DMS53 treated with DMSO at 0.1 percent for 48 hours (cell line): ENCODE measurements around the gene B3GALT6.
"Not testable (repeated sequence)": the region's sequence is repeated elsewhere in the genome, so short reads cannot be mapped to it uniquely, and the experiment has no call there.

ENCODE experiments used
- DNase-seq: peaks from one replicate; lab custom pipeline; 2025; ENCODE audit not compliant: unreplicated experiment; lab: John Stamatoyannopoulos, UW

The B3GALT6 gene

DNA sequence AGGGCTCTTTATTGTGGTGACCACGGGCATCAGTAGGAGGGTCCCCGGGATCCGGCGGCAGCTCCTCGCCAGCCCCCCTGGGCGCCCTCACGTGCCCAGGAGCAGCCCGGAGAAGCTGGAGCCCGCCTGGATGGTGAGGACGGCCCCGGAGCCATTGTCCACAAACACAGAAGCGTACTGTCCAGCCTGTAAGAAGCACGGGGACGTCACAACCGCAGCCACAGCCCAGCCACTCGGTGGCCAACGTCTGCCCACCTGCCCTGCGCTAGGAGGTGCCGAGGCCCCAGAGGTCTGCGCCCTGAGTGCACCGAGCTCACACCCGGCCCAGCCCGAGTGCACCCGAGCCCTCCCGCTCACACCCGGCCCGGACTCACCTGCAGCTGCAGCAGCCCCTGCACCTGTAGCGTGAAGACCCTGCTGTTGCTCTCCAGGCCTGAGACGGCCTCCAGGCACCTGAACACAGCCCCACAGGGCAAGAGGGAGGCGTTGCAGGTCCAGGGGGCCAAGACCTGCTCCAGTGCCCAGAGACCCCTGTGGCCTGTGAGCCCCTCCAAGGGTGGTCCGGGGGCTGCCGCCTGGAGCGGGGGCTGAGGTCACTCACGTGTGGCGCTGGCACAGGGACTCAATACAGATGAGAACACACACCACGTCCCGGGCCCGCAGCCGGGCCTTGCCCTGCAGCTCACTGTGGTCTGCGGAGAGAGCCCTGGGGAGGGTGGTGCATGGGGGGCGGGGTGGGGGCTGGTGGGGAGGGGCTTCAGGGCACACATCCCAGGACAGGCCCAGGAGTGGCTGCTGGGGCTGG lies 10.6 kb downstream of the B3GALT6 start:
- no peak for DNase-seq

DNA sequence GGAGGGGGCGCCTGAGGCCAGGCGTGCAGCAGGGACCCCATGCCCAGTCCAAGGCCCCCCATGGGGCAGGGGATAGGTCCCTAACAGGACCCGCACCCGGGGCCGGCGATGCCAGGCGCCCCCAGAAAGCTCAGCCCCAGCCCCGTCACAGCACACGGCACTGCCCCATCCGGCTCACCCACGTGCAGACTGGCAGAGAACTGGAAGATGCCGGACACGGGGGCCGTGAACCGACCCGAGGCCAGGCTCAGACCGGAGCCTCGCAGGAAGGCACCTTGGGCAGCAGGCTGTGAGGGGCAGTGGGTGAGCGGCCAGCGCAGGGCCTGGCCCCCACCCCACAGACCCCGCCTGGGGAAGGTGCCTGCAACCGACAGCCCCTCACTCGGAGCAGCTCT lies 11.2 kb downstream of the B3GALT6 start:
- DNase-seq: no peak

DNA sequence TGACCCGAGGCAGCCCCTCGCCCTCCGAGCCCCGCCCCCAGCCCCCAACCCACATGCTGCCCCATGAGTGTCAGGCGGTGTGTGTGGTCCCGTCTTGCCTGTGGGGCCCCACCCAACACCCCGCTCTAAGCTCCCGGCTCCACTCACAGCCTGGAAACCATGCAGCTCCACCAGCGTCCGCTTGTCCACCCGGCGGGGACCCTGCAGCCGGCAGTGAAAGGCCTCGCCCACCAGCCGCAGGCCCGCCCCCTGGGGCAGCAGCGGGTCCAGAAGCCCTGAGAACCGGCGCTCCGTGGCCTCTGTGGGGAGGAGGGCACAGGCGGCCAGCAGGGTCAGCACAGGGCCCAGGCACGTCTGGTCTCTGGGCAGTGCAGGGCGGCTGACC lies 11.8 kb downstream of the B3GALT6 start:
- DNase-seq: no peak

DNA sequence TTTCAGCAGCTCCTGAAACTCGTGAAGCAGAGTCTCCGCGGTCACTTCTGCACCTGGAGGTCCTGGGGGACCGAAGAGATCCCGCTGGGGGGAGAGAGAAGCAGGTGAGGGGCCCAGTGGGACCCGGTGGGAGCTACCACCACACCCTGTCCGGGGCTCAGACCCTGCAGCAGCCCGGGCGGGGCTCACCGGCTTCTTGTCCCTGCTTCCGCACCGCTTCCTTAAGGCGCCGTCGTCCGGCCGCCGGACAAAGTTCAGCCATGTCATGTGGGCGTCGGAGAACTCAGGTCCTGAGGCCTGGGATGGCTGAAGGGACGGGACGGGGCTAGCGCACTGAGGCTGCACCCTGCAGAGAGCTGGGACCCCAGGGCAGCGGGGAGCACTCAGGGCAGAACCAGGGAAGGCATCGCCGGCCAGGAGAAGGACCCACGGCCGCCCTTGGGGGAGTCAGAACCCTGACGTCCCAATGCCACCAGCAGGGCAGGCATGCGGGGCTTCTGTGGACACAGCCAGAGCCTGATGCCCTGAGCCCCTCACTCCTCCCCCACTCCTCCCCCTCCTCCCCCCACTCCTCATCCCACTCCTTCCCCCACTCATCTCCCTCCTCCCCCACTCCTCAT lies 12.3 kb downstream of the B3GALT6 start:
- DNase-seq: no peak

DNA sequence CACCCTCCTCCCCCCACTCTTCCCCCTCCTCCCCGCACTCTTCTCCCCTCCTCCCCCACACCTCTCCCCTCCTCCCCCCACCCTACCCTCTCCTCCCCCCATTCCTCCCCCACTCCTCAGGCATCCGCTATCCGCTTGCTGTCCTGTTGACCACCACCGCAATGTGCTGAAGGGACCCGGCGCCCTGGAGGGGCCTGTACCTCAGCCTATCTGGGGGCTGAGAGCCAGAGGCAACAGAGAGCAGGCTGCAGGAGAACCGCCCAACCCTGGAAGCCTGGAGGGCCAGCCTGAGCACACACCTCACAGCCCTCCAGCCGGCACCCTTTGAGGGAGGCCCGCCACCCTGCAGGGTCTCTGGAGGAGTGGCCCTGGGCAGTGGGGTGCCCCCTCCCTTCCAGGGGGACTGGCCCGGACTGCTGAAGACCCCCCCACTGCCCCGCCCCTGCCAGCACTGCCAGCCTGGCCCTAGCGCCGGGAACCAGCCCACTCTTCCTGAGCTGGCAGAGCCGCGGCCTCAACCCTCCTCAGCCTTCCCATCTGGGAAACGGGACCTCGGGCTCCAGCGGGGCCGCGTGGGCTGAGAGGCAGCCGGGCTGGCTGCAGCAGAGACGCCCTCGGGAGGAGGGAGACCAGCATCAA lies 13.3 kb downstream of the B3GALT6 start:
- DNase-seq: no peak

DNA sequence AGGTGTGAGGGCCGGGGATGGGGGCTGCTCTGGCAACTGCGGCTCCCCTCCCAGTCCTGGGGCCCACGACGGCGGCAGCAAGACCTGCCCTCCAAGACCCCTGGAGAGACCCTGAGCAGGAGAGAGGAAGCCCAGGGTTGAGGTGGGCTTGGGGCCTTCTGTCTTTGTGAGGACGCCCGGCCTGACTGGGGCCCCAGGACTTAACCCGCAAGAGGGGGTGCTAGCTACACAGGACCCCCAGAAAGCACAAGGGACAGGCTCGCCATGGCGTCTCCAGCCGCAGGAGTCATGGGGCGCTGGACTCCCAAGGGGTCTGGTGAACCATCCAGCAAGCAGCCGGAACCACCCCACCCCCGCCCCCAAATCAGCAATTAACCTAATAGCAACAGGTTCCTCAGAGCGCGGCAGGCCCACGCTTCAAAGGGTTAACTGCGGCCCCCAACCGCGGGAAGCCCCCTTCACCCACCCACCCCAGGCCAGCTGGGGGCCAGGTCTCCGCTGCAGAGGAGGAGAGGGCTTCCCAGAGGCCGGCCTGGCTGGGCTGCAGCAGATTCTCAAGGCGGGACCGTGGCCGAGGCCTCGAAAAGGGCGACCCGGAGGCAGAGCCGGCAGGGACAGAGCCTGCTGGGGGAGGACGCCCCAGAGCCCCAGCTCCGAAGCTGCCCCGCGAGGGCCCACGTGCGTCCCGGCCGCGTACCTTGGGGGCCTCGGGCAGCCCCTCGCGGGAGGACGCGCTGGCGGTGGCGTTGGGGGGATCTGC lies 14.0 kb downstream of the B3GALT6 start:
- no peak for DNase-seq

DNA sequence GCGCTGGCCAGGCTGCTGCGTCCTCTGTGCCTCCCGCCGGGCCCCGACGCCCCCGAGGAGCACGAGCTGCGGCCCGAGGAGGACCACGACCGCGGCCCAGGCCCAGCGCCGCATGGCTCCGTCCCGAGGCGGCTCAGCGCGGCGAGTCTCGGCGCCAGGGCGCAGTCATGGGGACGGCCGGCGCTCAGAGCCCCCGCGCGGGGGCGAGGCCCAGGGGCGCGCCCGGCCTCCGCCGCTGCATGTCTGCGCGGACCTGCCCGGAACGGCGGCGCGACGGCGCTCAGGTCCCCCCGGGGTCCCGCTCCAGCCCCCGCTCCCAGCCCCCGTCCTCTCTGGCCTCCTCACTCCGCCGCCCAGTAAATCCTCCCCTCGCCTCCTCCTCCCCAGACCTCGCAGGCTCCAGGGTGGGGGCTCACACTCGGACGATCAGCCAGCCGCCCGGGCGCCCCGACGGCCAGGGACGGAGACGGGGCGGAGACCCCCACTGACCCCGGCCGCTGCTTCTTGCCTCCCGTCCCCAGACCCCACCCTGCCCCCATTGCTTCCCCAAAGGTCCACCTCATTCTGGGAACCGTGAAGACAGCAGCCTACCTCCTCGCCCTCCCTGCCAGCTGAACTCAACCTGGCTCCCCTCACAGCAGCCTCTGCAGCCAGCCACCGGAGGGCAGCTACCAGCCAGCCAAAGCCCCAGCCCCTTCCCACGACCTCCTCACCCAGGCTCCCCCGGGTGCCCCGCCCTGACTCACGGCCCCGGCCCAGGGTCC lies 14.7 kb downstream of the B3GALT6 start, which contains the start of gene C1QTNF12:
Gene C1QTNF12, minus strand, starts transcription at position 146 of the 764 bp plus-strand sequence. Its CDS starts 32 bp downstream, at position 114.
- no peak for DNase-seq

DNA sequence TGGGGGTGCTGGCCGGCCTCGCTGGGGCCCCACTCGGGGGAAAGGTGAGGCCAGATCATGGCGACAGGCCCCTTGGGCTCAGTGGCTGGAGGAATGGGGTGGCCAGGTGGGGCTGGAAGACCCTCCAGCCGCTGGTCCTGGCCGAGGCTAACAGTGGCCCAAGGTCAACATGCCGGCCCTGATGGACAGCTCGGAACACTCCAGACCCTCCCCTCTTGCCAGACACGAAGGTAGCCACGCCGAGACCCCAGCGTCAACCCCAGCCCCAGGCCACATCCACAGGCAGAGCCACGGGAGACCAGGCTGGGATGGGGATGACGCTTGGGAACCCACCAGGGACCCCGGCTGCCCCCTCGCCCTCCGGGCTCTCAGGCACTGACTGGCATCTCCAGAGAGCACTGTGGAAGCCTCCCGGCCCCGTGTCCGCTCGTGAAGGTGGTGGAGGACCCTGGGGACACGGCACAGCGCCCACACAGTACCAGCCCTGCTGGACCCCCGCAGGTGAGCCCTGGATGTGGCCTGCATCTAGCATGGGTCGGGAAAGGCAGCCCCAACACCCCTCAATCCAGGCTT lies 15.4 kb downstream of the B3GALT6 start:
- DNase-seq: no peak

DNA sequence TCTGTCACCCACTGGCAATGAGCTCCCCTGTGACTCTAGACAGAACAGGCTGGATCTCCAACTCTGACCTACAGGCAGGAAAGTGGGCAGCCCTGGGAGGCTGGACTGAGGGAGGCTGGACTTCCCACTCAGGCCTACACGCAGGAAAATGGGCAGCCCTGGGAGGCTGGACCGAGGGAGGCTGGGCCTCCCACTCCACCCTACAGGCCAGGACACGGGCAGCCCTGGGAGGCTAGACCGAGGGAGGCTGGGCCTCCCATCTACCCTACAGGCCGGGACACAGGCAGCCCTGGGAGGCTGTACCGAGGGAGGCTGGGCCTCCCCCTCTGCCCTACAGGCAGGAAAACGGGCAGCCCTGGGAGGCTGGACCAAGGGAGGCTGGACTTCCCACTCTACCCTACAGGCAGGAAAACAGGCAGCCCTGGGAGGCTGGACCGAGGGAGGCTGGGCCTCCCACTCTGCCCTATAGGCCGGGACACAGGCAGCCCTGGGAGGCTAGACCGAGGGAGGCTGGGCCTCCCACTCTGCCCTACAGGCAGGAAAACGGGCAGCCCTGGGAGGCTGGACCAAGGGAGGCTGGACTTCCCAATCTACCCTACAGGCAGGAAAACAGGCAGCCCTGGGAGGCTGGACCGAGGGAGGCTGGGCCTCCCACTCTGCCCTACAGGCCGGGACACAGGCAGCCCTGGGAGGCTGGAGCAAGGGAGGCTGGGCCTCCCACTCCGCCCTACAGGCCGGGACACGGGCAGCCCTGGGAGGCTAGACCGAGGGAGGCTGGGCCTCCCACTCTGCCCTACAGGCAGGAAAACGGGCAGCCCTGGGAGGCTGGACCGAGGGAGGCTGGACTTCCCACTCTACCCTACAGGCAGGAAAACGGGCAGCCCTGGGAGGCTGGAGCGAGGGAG lies 16.2 kb downstream of the B3GALT6 start:
- DNase-seq: not testable (repeated sequence)

DNA sequence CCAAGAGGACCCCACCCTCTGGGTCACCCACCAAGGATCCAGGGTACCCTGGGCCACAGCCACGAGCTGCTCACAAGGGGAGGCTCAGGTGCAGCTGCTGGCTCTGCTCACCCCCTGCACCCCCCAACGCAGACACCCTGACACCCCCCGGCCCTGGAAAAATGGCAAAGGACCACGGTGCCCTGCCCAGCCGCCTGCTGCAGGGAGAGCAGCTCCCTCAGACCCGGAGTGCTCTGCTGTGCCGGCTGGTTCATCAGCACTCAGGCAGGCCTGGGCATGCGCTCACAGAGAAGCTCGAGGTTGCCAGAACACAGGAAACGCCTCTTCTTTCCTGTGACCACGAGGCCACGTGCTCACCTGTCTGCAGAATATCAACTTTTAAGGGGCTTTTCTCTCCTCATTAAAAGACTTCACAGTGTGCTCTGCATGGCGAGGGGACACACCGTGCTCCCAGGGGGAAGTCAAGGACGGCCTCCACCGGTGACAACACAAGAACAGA lies 18.8 kb downstream of the B3GALT6 start:
- no peak for DNase-seq

DNA sequence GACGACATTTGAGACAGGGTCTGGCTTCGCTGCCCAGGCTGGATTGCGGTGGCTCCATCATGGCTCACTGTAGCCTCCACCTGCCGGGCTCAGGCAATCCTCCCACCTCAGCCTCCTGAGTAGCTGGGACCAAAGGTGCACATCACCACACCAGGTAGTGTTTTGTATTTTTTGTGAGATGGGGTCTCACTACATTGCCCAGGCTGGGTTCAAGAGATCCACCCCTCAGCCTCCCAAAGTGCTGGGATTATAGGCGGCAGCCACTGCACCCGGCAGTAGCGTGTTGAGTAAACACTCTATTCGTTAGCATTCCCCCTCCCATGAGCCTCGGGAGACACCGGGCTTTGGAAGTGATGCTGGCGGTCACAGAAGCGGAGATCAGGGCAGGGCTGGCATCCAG lies 21.3 kb downstream of the B3GALT6 start:
- no peak for DNase-seq

DNA sequence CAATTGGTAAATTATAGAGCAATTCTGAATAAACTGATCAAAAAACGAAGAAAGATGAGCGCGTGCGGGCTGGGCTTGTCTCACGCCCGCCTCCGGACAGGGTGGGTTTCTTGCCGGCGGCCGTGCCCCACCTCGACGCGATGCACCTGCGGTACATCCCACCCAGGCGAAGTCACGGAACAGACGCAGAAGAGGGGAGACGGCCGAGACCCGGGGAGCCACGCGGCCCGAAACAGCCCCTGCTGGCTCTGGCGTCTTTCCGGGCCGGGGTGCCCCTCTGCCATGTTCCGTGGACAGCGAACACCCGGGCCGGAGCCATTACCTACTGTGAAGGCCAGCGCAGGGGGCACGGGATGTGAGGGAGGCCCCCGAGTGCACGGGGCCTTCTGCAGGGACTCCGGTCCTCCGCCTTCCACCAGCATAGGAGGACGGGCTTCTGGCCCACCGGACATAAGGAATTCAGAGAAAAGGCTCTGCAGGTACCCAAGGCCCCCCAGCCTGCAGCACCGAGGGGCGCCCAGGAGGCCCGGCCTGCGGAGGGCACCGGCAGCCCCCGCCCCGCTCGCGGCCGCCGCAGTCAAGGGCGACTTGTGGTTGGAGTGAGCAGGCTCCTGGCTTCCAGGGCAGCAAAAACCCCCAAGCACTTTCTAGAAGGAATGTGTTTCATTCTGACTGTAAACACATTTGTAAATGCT lies 22.1 kb downstream of the B3GALT6 start:
- DNase-seq: no peak

DNA sequence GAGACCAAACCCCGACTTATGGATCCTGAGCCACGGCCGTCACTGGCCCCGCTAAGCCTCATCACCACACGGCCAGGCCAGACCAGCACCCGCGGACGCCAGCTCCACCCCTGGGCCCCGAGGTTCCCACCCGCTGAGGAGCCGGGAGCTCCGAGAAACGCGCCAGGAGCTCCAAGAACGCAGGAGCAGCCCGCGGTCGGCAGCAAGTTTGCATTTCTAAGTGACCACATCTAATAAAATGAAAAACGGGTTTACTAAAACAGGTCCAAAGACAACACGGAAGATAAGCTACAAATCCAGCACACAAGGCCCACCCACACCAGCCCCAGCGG lies 22.6 kb downstream of the B3GALT6 start:
- no peak for DNase-seq

DNA sequence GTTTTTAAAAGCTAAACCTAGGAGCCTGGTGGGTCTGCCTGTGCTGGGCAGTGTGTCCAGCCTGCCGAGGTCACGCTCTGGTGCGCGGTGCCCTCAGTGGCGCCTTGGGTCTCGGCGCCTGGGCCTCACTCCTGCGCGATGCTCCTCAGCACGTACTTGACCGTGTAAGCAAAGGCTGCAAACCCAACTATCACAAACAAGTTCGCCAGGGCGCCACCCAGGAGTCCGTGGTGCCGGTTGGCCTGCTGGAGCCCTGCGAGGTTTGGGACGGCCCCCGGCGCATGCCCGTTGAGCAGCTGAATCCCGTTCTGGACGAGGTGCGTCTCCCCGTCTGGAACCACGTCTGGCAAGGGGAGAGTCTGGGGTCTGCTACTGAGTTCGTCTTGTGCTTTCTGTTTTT lies 23.0 kb downstream of the B3GALT6 start:
- DNase-seq: no peak

DNA sequence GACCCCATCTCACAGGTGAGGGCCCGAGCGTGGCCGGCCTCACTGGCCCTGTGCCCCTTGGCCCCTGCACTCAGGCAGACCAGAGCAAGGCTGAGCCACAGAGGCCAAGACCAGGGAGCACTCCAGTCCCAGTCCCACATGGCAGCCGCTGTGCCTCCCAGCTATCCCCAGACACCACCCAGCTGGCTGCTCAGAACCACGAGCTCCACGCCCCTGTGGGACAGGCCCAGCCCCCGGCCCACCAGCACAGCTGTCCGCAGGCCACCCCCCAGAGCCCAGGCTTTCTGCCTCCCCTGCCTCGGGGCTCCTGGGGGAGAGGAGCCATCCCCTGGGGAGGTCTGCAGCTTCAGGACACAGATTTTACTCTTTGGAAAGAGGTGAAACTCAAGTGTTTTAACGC lies 23.6 kb downstream of the B3GALT6 start:
- DNase-seq: no peak

DNA sequence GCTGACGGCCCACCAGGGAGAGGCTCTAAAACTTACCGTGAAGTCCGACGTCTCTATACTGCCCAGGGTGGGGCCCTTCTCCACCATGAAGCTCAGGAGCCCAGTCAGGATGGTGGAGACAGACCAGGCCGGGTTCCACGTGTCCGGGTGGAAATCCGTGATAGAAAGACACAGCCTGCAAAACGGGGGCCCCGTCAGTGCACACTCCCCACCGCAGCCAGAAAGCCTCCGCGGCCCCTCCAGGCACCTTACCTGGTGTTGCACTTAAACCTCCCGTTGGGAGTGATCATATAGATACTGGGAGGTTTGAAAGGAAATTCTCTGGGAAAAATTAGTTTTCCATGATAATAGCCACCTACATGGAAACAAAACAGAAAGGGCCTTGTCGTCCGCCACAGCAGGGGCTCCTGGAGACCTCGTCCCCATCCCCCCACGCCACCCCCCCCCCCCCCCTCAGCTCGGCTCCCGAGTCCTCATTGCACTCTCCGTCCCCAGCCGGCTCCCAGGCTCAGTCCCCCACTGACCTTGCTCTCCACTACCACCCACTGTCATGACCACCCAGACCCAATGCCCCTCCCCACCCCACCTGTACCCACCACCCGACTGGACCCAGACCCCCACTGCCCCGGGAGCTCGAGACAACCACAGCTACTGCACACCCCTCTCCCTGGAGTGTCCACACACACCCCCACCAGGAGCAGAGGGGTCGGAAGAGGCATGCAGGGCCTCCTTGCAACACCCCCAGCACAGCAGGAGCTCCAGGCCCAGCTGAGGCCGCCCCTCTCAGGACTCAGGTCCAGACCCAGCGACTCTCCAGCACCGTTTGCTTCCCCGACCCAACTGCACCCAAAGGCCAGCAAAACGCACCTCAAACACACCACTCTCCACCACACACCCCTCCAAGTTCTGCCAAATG lies 25.2 kb downstream of the B3GALT6 start:
- DNase-seq: no peak

DNA sequence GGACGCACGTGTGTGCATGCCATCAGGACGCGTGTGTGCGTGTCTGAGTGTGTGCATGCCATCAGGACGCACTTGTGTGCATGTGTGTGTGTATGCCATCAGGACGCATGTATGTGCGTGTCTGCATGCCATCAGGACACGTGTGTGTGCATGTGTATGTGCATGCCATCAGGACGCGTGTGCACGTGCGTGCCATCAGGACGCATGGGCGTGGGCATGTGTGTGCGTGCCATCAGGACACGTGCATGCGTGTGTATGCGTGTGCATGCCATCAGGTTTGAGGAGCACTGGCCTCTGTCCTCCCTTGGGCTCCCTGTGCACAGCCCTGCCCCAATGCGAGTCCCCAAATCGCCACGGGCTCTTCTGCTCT lies 27.1 kb downstream of the B3GALT6 start:
- DNase-seq: no peak

DNA sequence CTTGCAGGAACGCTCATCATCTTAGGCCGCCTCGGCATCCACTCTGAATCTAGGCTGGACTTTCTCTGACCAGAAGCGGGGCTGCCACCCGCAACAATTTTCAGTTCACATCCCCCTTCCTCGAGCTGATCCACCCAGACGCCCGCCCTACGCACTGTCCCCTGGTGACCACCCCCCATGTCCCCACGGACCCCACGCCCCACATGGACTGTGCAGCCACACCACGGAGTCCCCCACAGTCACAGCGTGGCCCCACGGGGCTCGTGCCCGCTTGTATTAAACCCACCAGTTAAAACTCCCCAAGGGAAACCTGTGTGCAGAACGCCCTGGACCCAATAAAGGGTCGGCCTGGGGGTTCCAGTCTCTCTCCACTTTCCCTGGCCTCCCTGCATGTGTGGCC lies 27.5 kb downstream of the B3GALT6 start:
- no peak for DNase-seq
